K562 (cell line): ENCODE measurements around the gene PLEKHH2. TPM values are rescaled to one million over a fixed set of nuclear protein-coding genes. Genes with fewer than 3 reads are reported as not detected.

Experiments
- ATAC-seq: fragments of 200-7000 bp; cut with Tn5 transposase; 3 replicates; pipeline ENCODE4 v1.9.1; 2020; ENCODE audit warnings: moderate library complexity
- BruUV-seq: library from RNA; stranded (reverse); fragments of 400-500 nt; replicated peaks from 2 replicates; lab custom pipeline; 2021; lab: Mats Ljungman, UMichigan
- CTCF ChIA-PET: fragments of 300-600 bp; formaldehyde crosslinking; extraction: SDS; loops from one replicate; lab custom pipeline; 2021; ENCODE audit warnings: low intra/inter-chr PET ratio; lab: Yijun Ruan, JAX
- POLR2A ChIA-PET: fragments of 300-600, 350-650 bp; sonication (Branson Sonifier 250); formaldehyde crosslinking; extraction: SDS; loops from one replicate; lab custom pipeline; 2021; ENCODE audit warnings: antibody characterized with exemption, inconsistent platforms; lab: Yijun Ruan, JAX
- DNase-seq, 4 experiments: peaks; one replicate each; pipeline versions ENCODE4 v3.0.0 to v3.0.0-alpha.2; 2011 to 2018; ENCODE audit warnings: low spot score in 3 of 4, mixed read lengths in 3 of 4; ENCODE audit errors: extremely low read depth in 1 of 4
- FAIRE-seq: peaks from 2 replicates; lab custom pipeline; 2011; peaks lifted over from hg19 to GRCh38; lab: Jason Lieb, UNC
- H2AFZ ChIP-seq: 2 replicates; pipeline ENCODE4 v1.6.0; 2011; ENCODE audit warnings: low read depth, low read length, control low read depth, inconsistent platforms
- H3K27ac ChIP-seq: fragments of 200-600 bp; 3 replicates; pipeline ENCODE4 v1.8.0; 2011; ENCODE audit warnings: low read depth, mild to moderate bottlenecking, control low read depth, inconsistent platforms, low read length, moderate library complexity, mixed read lengths; ENCODE audit errors: extremely low read depth
- H3K27me3 ChIP-seq, 2 experiments: fragments of 300-600 bp in 1 of 2; 2 replicates in 1 of 2; 3 replicates in 1 of 2; pipeline versions ENCODE4 v1.6.0 to v1.8.0; 2011; ENCODE audit warnings: inconsistent platforms in 2 of 2, low read length in 2 of 2, mild to moderate bottlenecking in 1 of 2, mixed read lengths in 1 of 2, moderate library complexity in 1 of 2; ENCODE audit not compliant: control insufficient read depth in 2 of 2, insufficient read depth in 2 of 2
- H3K36me3 ChIP-seq: fragments of 300-600 bp; 3 replicates; pipeline ENCODE4 v1.8.0; 2011; ENCODE audit warnings: mild to moderate bottlenecking, low read length, inconsistent platforms; ENCODE audit not compliant: control insufficient read depth, insufficient read depth
- H3K4me1 ChIP-seq, 2 experiments: fragments of 200-600 bp in 1 of 2; replicated peaks in 1 of 2; 2 replicates in 1 of 2; 3 replicates in 1 of 2; pipeline versions ENCODE4 v1.5.1 to v1.8.0; 2011; ENCODE audit warnings: inconsistent platforms in 2 of 2, low read length in 2 of 2, mild to moderate bottlenecking in 1 of 2, mixed read lengths in 1 of 2, moderate library complexity in 1 of 2; ENCODE audit not compliant: control insufficient read depth in 2 of 2, insufficient read depth in 2 of 2
- H3K4me2 ChIP-seq: 2 replicates; pipeline ENCODE4 v1.6.1; 2011; ENCODE audit warnings: low read length, control low read depth, inconsistent platforms, mixed read lengths; ENCODE audit not compliant: insufficient read depth
- H3K4me3 ChIP-seq: fragments of 200-600 bp; sonication (generic), shearing (Covaris generic); 2 replicates; pipeline ENCODE4 v1.5.1; 2016; ENCODE audit warnings: control low read depth, inconsistent platforms
- H3K79me2 ChIP-seq: fragments of 200-600 bp; 3 replicates; pipeline ENCODE4 v1.8.0; 2011; ENCODE audit warnings: low read length, inconsistent platforms; ENCODE audit not compliant: control insufficient read depth, insufficient read depth
- H3K9ac ChIP-seq, 2 experiments: 2 replicates each; pipeline versions ENCODE4 v1.6.0 to v1.6.1; 2011; ENCODE audit warnings: low read depth in 2 of 2, low read length in 2 of 2, control low read depth in 1 of 2, inconsistent platforms in 1 of 2, mild to moderate bottlenecking in 1 of 2, mixed read lengths in 1 of 2; ENCODE audit not compliant: insufficient read depth in 1 of 2
- H3K9me1 ChIP-seq: one replicate; pipeline ENCODE4 v1.6.0; 2011; ENCODE audit warnings: inconsistent platforms, mild to moderate bottlenecking, low read length, moderate library complexity; ENCODE audit not compliant: control insufficient read depth, insufficient read depth
- H3K9me3 ChIP-seq: replicated peaks from 2 replicates; pipeline ENCODE4 v1.5.1; 2011; ENCODE audit warnings: low read depth, low read length, inconsistent platforms; ENCODE audit not compliant: control insufficient read depth, insufficient read depth
- H4K20me1 ChIP-seq: replicated peaks from 2 replicates; pipeline ENCODE4 v1.6.1; 2011; ENCODE audit warnings: low read length, inconsistent platforms, mixed read lengths; ENCODE audit not compliant: control insufficient read depth, insufficient read depth
- AFF1 ChIP-seq, 2 experiments: fragments of 450-650 bp; IDR thresholded peaks; 2 replicates each; pipeline ENCODE4 v1.6.1; 2018; ENCODE audit warnings: mild to moderate bottlenecking in 2 of 2, low read depth in 1 of 2; ENCODE audit not compliant: partially characterized antibody in 2 of 2
- JUNB ChIP-seq: fragments of 450-650 bp; formaldehyde crosslinking; conservative IDR thresholded peaks from 2 replicates; pipeline ENCODE4 v1.4.0; 2020; ENCODE audit warnings: mild to moderate bottlenecking
- KDM2B ChIP-seq: fragments of 250-450 bp; sonication (Bioruptor Pico); IDR thresholded peaks from 2 replicates; pipeline ENCODE4 v1.8.0; 2021; ENCODE audit warnings: mild to moderate bottlenecking, moderate library complexity
- MEIS2 ChIP-seq: fragments of 450-650 bp; IDR thresholded peaks from 2 replicates; pipeline ENCODE4 v1.6.1; 2014; ENCODE audit warnings: mild to moderate bottlenecking; ENCODE audit not compliant: partially characterized antibody
- NR3C1 ChIP-seq: sonication (generic); formaldehyde crosslinking; IDR thresholded peaks from 2 replicates; pipeline ENCODE4 v1.8.1; 2022; ENCODE audit warnings: missing genetic modification reagents
- PKNOX1 ChIP-seq: fragments of 450-650 bp; IDR thresholded peaks from 2 replicates; pipeline ENCODE4 v1.6.1; 2016
- RBBP5 ChIP-seq: fragments of 200-600 bp; sonication (generic); IDR thresholded peaks from 2 replicates; pipeline ENCODE4 v1.6.1; 2012; ENCODE audit warnings: borderline replicate concordance, mild to moderate bottlenecking, low read length, control low read depth, inconsistent platforms; ENCODE audit not compliant: insufficient read depth, poor library complexity, severe bottlenecking
- TAF7 ChIP-seq: fragments of 450-650 bp; IDR thresholded peaks from 2 replicates; pipeline ENCODE4 v1.6.1; 2016; ENCODE audit warnings: missing genetic modification characterization, missing compliant biosample characterization
- TRIM25 ChIP-seq: fragments of 450-650 bp; IDR thresholded peaks from 2 replicates; pipeline ENCODE4 v1.7.0; 2016; ENCODE audit warnings: borderline replicate concordance
- ZNF589 ChIP-seq: fragments of 200-800 bp; sonication (Bioruptor generic); IDR thresholded peaks from 2 replicates; pipeline ENCODE4 v1.6.1; 2016; ENCODE audit warnings: low read depth, missing genetic modification characterization, missing compliant biosample characterization
- WGBS: fragments of 100-300 bp; shearing (Covaris generic); methylation state at CpG from one replicate; pipeline ENCODE4 v1.1.6; 2016; ENCODE audit warnings: low coverage, mixed read lengths; ENCODE audit not compliant: insufficient coverage; ENCODE audit errors: missing lambda C conversion rate; 5-methylcytosine and 5-hydroxymethylcytosine counted together
- in situ Hi-C: fragments of 300-500 bp; cut with MboI; formaldehyde crosslinking; loops from 4 replicates; pipeline ENCODE4 v1.15.0; 2018; ENCODE audit warnings: inconsistent platforms, mixed read lengths
- intact Hi-C: fragments of 100-400 bp; cut with micrococcal nuclease; formaldehyde crosslinking; loops from 2 replicates; pipeline ENCODE4 v1.14.2; 2022
- polyA plus RNA-seq, 8 experiments: library from polyadenylated mRNA; depleted of rRNA in 4 of 8; stranded (reverse) in 5 of 8; unstranded in 3 of 8; fragments of >200 nt; fragmentation: Nextera tagmentation in 2 of 8; fragmentation: Illumina TruSeq in 1 of 8; extraction: Ambion mirVana in 2 of 8; extraction: Trizol in 1 of 8; gene quantifications; 2 replicates each; pipeline versions ENCODE4 v1.2.1 to v1.2.3, GENCODE V29; 2011 to 2014; ENCODE audit warnings: inconsistent platforms in 1 of 8, missing spikeins in 1 of 8
- total RNA-seq, 7 experiments: library from RNA; depleted of rRNA in 6 of 7; stranded (reverse); fragments of >200 nt in 6 of 7; fragmentation: Illumina TruSeq in 2 of 7; extraction: Trizol in 2 of 7; gene quantifications; 2 replicates each; pipeline versions ENCODE4 v1.2.1 to v1.2.3, GENCODE V29; 2011 to 2021; ENCODE audit warnings: low replicate concordance in 1 of 7

PLEKHH2 gene
- total and polyA plus RNA-seq, 9 of the 15 experiments (the other 6 are each of a cell fraction or from before 2014, with no cell fraction given) = 0.77 to 13.5 (median 2.7) TPM

GRCh38 chr2:43611987-43612894, 24.8 kb upstream of the PLEKHH2 start (continued):
- TF ChIP-seq JUNB (CRISPR knock-in tag) = no peak

GRCh38 chr2:43612944-43613343, 24.1 kb upstream of the PLEKHH2 start:
- ChIA-PET CTCF (interaction anchor here (1.0 kb wide), 1 partner anchor 866 kb away, joined by 3 read pairs; no protein-coding TSS in a partner anchor), POLR2A (no interaction called here)
- no peak for ATAC-seq
- Histone ChIP-seq H3K27me3 (no peaks in the 10 kb centered on the region), H3K36me3 (no peaks in the 10 kb centered on the region), H3K27ac (no peak overlapping the region), H4K20me1 (no peaks in the 10 kb centered on the region), H3K4me3 (no peak overlapping the region), H3K9me1 (no peaks in the 10 kb centered on the region), H2AFZ (peak overlapping the region; percentile 49), H3K4me1 (0 out of 5 replicates have a peak, but pooled peaks cover 0 to 2% of the 10 kb centered on the region in 2 experiments), H3K9me3 (no peaks in the 10 kb centered on the region), H3K9ac (no peak overlapping the region), H3K79me2 (no peaks in the 10 kb centered on the region), H3K4me2 (no peak overlapping the region)
- in situ Hi-C loops = no loop called here
- no TSS peak for BruUV-seq
- WGBS = 50% methylated on average over 7 of the region's 7 CpGs
- FAIRE-seq = no peak
- no peak for DNase-seq
- intact Hi-C loops = loop anchor here (2.0 kb wide), 1 partner anchor 266 kb away; no protein-coding TSS in a partner anchor
- no peak for TF ChIP-seq KDM2B
- TF ChIP-seq ZNF589 (CRISPR knock-in tag) = no peak
- TF ChIP-seq TRIM25 = no peak
- no peak for TF ChIP-seq RBBP5
- TF ChIP-seq PKNOX1 = 0 out of 2 replicates have a peak, but pooled peaks have one; percentile 8
- peak; percentile 40 for TF ChIP-seq MEIS2
- TF ChIP-seq AFF1 (IDR thresholded peaks at IDR 0.05; ENCODE audit: low read depth in 1 of 2, partially characterized antibody in 2 of 2) = peak in 1 of 2 experiments; percentile 2
- no peak for TF ChIP-seq NR3C1
- TF ChIP-seq TAF7 (tag) = no peak
